ENCODE results near the gene DMRT3.

GRCh38 chr9:1026219-1026618, 49.8 kb downstream of the DMRT3 start:
- TF ChIP-seq MAX (IDR thresholded peaks at IDR 0.05) (no peak), CEBPB (IDR thresholded peaks at IDR 0.05; ENCODE audit: low read depth, low read length) (no peak), CTCF (IDR thresholded peaks at IDR 0.05; ENCODE audit: control extremely low read depth in 1 of 3, insufficient read depth in 1 of 3, low read depth in 1 of 3, low read length in 3 of 3) (no peak), EP300 (IDR thresholded peaks at IDR 0.05; ENCODE audit: borderline replicate concordance in 1 of 2, low read depth in 2 of 2, low read length in 2 of 2) (no peak), SIX5 (IDR thresholded peaks at IDR 0.05; ENCODE audit: low read depth, low read length) (no peak), CBX5 (IDR thresholded peaks at IDR 0.05; ENCODE audit: low read depth, low read length) (no peak), NRF1 (IDR thresholded peaks at IDR 0.05; ENCODE audit: low read depth, low read length) (no peak), ZNF274 (IDR thresholded peaks at IDR 0.05; ENCODE audit: borderline replicate concordance, extremely low read depth, low read length) (no peak), YY1 (IDR thresholded peaks at IDR 0.05; ENCODE audit: low read depth, low read length) (no peak)
